HepG2 (cell line): ENCODE measurements around the gene FOXJ2. TPM values are rescaled to one million over a fixed set of nuclear protein-coding genes. Genes with fewer than 3 reads are reported as not detected.
"Not testable (repeated sequence)": the region's sequence is repeated elsewhere in the genome, so short reads cannot be mapped to it uniquely, and the experiment has no call there.

Source experiments
- ATAC-seq: fragments of 200-7000 bp; cut with Tn5 transposase; 3 replicates; pipeline ENCODE4 v1.9.1; 2020; ENCODE audit warnings: mild to moderate bottlenecking, moderate library complexity
- BruUV-seq: library from RNA; stranded (reverse); fragments of 400-500 nt; replicated peaks from 2 replicates; lab custom pipeline; 2021; lab: Mats Ljungman, UMichigan
- CTCF ChIA-PET: fragments of 300-600 bp; formaldehyde crosslinking; extraction: SDS; loops from one replicate; lab custom pipeline; 2021; ENCODE audit warnings: low total read pairs, inconsistent platforms, low intra/inter-chr PET ratio; lab: Yijun Ruan, JAX
- POLR2A ChIA-PET: fragments of 350-600 bp; sonication (Branson Sonifier 250); formaldehyde crosslinking; loops from one replicate; lab custom pipeline; 2020; ENCODE audit warnings: antibody characterized with exemption, inconsistent platforms; lab: Yijun Ruan, JAX
- DNase-seq: peaks from one replicate; pipeline ENCODE4 v3.0.0-alpha.2; 2015; ENCODE audit warnings: low spot score
- FAIRE-seq: peaks from 3 replicates; lab custom pipeline; 2011; peaks lifted over from hg19 to GRCh38; lab: Jason Lieb, UNC
- H2AFZ ChIP-seq: one replicate; pipeline ENCODE4 v1.6.1; 2011; ENCODE audit warnings: low read length, inconsistent platforms
- H3K27ac ChIP-seq: fragments of 300-600 bp; 3 replicates; pipeline ENCODE4 v1.8.0; 2011; ENCODE audit warnings: mixed run types, mild to moderate bottlenecking, mixed read lengths, low read length, inconsistent platforms; ENCODE audit not compliant: insufficient read depth; ENCODE audit errors: extremely low read length
- H3K27me3 ChIP-seq, 2 experiments: fragments of 200-600 bp in 1 of 2; 2 replicates in 1 of 2; 3 replicates in 1 of 2; pipeline versions ENCODE4 v1.6.0 to v1.8.0; 2011; ENCODE audit warnings: low read length in 2 of 2, mild to moderate bottlenecking in 2 of 2, moderate library complexity in 2 of 2, inconsistent platforms in 1 of 2; ENCODE audit not compliant: insufficient read depth in 2 of 2, control insufficient read depth in 1 of 2
- H3K36me3 ChIP-seq, 2 experiments: fragments of 200-600 bp in 1 of 2; replicated peaks in 1 of 2; 2 replicates in 1 of 2; 3 replicates in 1 of 2; pipeline versions ENCODE4 v1.5.1 to v1.8.0; 2011; ENCODE audit warnings: low read length in 2 of 2, inconsistent platforms in 1 of 2; ENCODE audit not compliant: insufficient read depth in 2 of 2, control insufficient read depth in 1 of 2
- H3K4me1 ChIP-seq: 2 replicates; pipeline ENCODE4 v1.5.1; 2012; ENCODE audit warnings: low read length, inconsistent platforms; ENCODE audit not compliant: insufficient read depth
- H3K4me2 ChIP-seq: 2 replicates; pipeline ENCODE4 v1.6.0; 2011; ENCODE audit warnings: low read depth, low read length, inconsistent platforms
- H3K4me3 ChIP-seq, 3 experiments: fragments of 200-600 bp in 1 of 3; sonication (generic), shearing (Covaris generic) in 1 of 3; replicated peaks in 1 of 3; 2 replicates each; pipeline ENCODE4 v1.5.1; 2011 to 2016; ENCODE audit warnings: low read length in 3 of 3, inconsistent platforms in 2 of 3, low read depth in 2 of 3, mild to moderate bottlenecking in 2 of 3, control low read depth in 1 of 3, mixed read lengths in 1 of 3; ENCODE audit not compliant: insufficient read depth in 1 of 3
- H3K79me2 ChIP-seq: one replicate; pipeline ENCODE4 v1.6.1; 2011; ENCODE audit warnings: low read length, inconsistent platforms; ENCODE audit not compliant: insufficient read depth
- H3K9ac ChIP-seq: 2 replicates; pipeline ENCODE4 v1.6.0; 2011; ENCODE audit warnings: mild to moderate bottlenecking, low read depth, low read length, inconsistent platforms; ENCODE audit not compliant: insufficient read depth
- H3K9me3 ChIP-seq: 2 replicates; pipeline ENCODE4 v1.5.1; 2012; ENCODE audit warnings: mild to moderate bottlenecking, low read length
- H4K20me1 ChIP-seq: 2 replicates; pipeline ENCODE4 v1.6.0; 2011; ENCODE audit warnings: inconsistent platforms, mild to moderate bottlenecking, low read length, moderate library complexity; ENCODE audit not compliant: insufficient read depth
- CAMTA2 ChIP-seq: sonication (generic); formaldehyde crosslinking; IDR thresholded peaks from 2 replicates; pipeline ENCODE4 v1.4.0; 2020; ENCODE audit warnings: mild to moderate bottlenecking, missing genetic modification reagents, borderline replicate concordance
- CEBPB ChIP-seq: IDR thresholded peaks from 2 replicates; pipeline ENCODE4 v1.6.1; 2011; ENCODE audit warnings: low read depth, low read length, improper control_type of control experiment, borderline replicate concordance
- MEIS2 ChIP-seq: sonication (generic); formaldehyde crosslinking; IDR thresholded peaks from 2 replicates; pipeline ENCODE4 v1.9.0; 2021; ENCODE audit warnings: mild to moderate bottlenecking, missing genetic modification reagents
- MYPOP ChIP-seq: sonication (generic); formaldehyde crosslinking; IDR thresholded peaks from 2 replicates; pipeline ENCODE4 v1.8.1; 2023; ENCODE audit warnings: mild to moderate bottlenecking, moderate library complexity, missing genetic modification reagents
- NONO ChIP-seq, 2 experiments: fragments of 450-650 bp in 1 of 2; sonication (generic) in 1 of 2; formaldehyde crosslinking in 1 of 2; IDR thresholded peaks in 1 of 2; conservative IDR thresholded peaks in 1 of 2; 2 replicates each; pipeline versions ENCODE4 v1.6.1 to v1.8.0; 2017 to 2022; ENCODE audit warnings: mild to moderate bottlenecking in 1 of 2, missing genetic modification reagents in 1 of 2, moderate library complexity in 1 of 2
- POLR2G ChIP-seq: fragments of 200-400 bp; formaldehyde crosslinking; IDR thresholded peaks from 2 replicates; pipeline ENCODE4 v1.6.1; 2018; ENCODE audit warnings: mild to moderate bottlenecking, low read depth, low read length, moderate library complexity
- SP2 ChIP-seq: sonication (generic); formaldehyde crosslinking; IDR thresholded peaks from 2 replicates; pipeline ENCODE4 v1.5.1; 2020; ENCODE audit warnings: mild to moderate bottlenecking, missing genetic modification reagents
- TFDP1 ChIP-seq: IDR thresholded peaks from 2 replicates; pipeline ENCODE4 v1.6.1; 2016; ENCODE audit warnings: missing compliant biosample characterization, missing genetic modification reagents, borderline replicate concordance
- ZFP82 ChIP-seq: sonication (generic); formaldehyde crosslinking; IDR thresholded peaks from 2 replicates; pipeline ENCODE4 v1.5.1; 2020; ENCODE audit warnings: mild to moderate bottlenecking, missing genetic modification reagents, borderline replicate concordance
- ZMYM2 ChIP-seq: sonication (generic); formaldehyde crosslinking; IDR thresholded peaks from 2 replicates; pipeline ENCODE4 v1.8.0; 2022; ENCODE audit warnings: mild to moderate bottlenecking, missing genetic modification reagents
- ZNF264 ChIP-seq: sonication (generic); formaldehyde crosslinking; IDR thresholded peaks from 2 replicates; pipeline ENCODE4 v1.4.0; 2020; ENCODE audit warnings: missing genetic modification reagents
- ZNF558 ChIP-seq: sonication (generic); formaldehyde crosslinking; IDR thresholded peaks from 2 replicates; pipeline ENCODE4 v1.9.0; 2022; ENCODE audit warnings: mild to moderate bottlenecking, missing genetic modification reagents, borderline replicate concordance
- ZNF563 ChIP-seq: sonication (generic); formaldehyde crosslinking; IDR thresholded peaks from 2 replicates; pipeline ENCODE4 v1.8.0; 2022; ENCODE audit warnings: mild to moderate bottlenecking, moderate library complexity, missing genetic modification reagents
- ZNF761 ChIP-seq: sonication (generic); formaldehyde crosslinking; conservative IDR thresholded peaks from 2 replicates; pipeline ENCODE4 v1.4.0; 2020; ENCODE audit warnings: mild to moderate bottlenecking, missing genetic modification reagents
- ZSCAN21 ChIP-seq: sonication (generic); formaldehyde crosslinking; IDR thresholded peaks from 2 replicates; pipeline ENCODE4 v1.8.0; 2022; ENCODE audit warnings: mild to moderate bottlenecking, missing genetic modification reagents, moderate library complexity, borderline replicate concordance
- WGBS: methylation state at CpG from one replicate; pipeline ENCODE4 v1.1.6; 2017; ENCODE audit warnings: low lambda C conversion rate; 5-methylcytosine and 5-hydroxymethylcytosine counted together
- in situ Hi-C: cut with HindIII; loops from 2 replicates; pipeline ENCODE4 v1.10.0; 2017; ENCODE audit warnings: low pct_unique_long_range_greater_than_20kb; ENCODE audit not compliant: extremely low pct_ligation_motif_present
- intact Hi-C: fragments of 100-400 bp; cut with micrococcal nuclease; formaldehyde crosslinking; loops from one replicate; pipeline ENCODE4 v1.10.0; 2022; ENCODE audit not compliant: unreplicated experiment
- polyA plus RNA-seq, 8 experiments: library from polyadenylated mRNA; depleted of rRNA in 3 of 8; stranded (reverse) in 7 of 8; unstranded in 1 of 8; fragments of >200 nt; fragmentation: Illumina TruSeq in 4 of 8; extraction: Trizol in 4 of 8; gene quantifications; 2 replicates each; pipeline versions ENCODE4 v1.2.1 to v1.2.3, GENCODE V29; 2011 to 2016; ENCODE audit warnings: low read depth in 4 of 8, missing spikeins in 1 of 8, mixed read lengths in 1 of 8; ENCODE audit not compliant: insufficient read depth in 1 of 8
- total RNA-seq, 5 experiments: library from RNA; depleted of rRNA; stranded (reverse); fragments of >200 nt; fragmentation: Illumina TruSeq; extraction: Trizol; gene quantifications; 2 replicates each; pipeline ENCODE4 v1.2.3, GENCODE V29; 2016; ENCODE audit warnings: low read depth in 1 of 5
- TF ChIP-seq, protein P1 (sequence below): IDR thresholded peaks from 2 replicates; pipeline ENCODE4 v1.6.1; 2012; ENCODE audit warnings: inconsistent platforms
- TF ChIP-seq, protein P2 (sequence below): sonication (generic); formaldehyde crosslinking; IDR thresholded peaks from 2 replicates; pipeline ENCODE4 v1.4.0; 2020; ENCODE audit warnings: missing genetic modification reagents

FOXJ2 gene
- total and polyA plus RNA-seq, 2 of the 13 experiments (the other 11 are each of a cell fraction or from before 2014, with no cell fraction given): 2.2 to 2.9 TPM

GRCh38 chr12:8032242-8033152 lies at the start of gene FOXJ2 (continued):
- TF ChIP-seq CAMTA2 (0 out of 2 replicates have a peak, but pooled peaks have one; percentile 29), POLR2G (peak; percentile 71), MEIS2 (CRISPR knock-in tag) (peak; percentile 51; the same call in 1 of the 2 replicates), ZNF264 (peak; percentile 45; the same call in 1 of the 2 replicates), ZSCAN21 (CRISPR knock-in tag) (peak; percentile 66; the same call in 1 of the 2 replicates), TFDP1 (CRISPR knock-in tag) (peak; percentile 13; the same call in 1 of the 2 replicates), MYPOP (CRISPR knock-in tag) (peak; percentile 78; the same call in 1 of the 2 replicates), ZNF558 (CRISPR knock-in tag) (peak; percentile 59; the same call in 1 of the 2 replicates), CEBPB (no peak), ZMYM2 (CRISPR knock-in tag) (no peak), SP2 (CRISPR knock-in tag) (no peak), ZNF563 (CRISPR knock-in tag) (peak; percentile 60), ZNF761 (CRISPR knock-in tag) (0 out of 2 replicates have a peak, but pooled peaks have one; percentile 49), NONO (IDR thresholded peaks at IDR 0.05) (no peak), NONO (CRISPR knock-in tag; conservative IDR thresholded peaks at IDR 0.05) (peak; percentile 75), ZFP82 (CRISPR knock-in tag) (0 out of 2 replicates have a peak, but pooled peaks have one; percentile 52)
- TF ChIP-seq, protein P1, sequence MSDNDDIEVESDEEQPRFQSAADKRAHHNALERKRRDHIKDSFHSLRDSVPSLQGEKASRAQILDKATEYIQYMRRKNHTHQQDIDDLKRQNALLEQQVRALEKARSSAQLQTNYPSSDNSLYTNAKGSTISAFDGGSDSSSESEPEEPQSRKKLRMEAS: peak; percentile 53
- TF ChIP-seq, protein P2, sequence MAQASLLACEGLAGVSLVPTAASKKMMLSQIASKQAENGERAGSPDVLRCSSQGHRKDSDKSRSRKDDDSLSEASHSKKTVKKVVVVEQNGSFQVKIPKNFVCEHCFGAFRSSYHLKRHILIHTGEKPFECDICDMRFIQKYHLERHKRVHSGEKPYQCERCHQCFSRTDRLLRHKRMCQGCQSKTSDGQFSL (CRISPR knock-in tag): 0 out of 2 replicates have a peak, but pooled peaks have one; percentile 27

- H3K27me3 ChIP-seq, in situ Hi-C loops, intact Hi-C loops, DNase-seq, CTCF ChIA-PET, H4K20me1 ChIP-seq, H3K4me2 ChIP-seq, H3K9ac ChIP-seq, H3K79me2 ChIP-seq, BruUV-seq, FAIRE-seq, H3K9me3 ChIP-seq, H3K4me3 ChIP-seq, ATAC-seq, H2AFZ ChIP-seq, H3K36me3 ChIP-seq, POLR2A ChIA-PET: not testable (repeated sequence)
- WGBS: 88% methylated on average over 11 of the region's 11 CpGs
- Histone ChIP-seq H3K27ac (peak overlapping the region; percentile 48), H3K4me1 (peaks cover 52% of the 10 kb centered on the region)
Observed at GRCh38 chr12:7983019-7983418, 49.5 kb upstream of the FOXJ2 start.
